Testis (tissue), 2 donors: ENCODE results near the gene GSTT4.

Source experiments
- POLR2A ChIP-seq: fragments of 450-650 bp; IDR thresholded peaks from one replicate; pipeline ENCODE4 v1.6.1; 2017; ENCODE audit warnings: antibody characterized with exemption, mild to moderate bottlenecking, moderate library complexity
- TF ChIP-seq, protein P1 (sequence below), 3 experiments: fragments of 450-650 bp in 2 of 3; fragments of 200-600 bp in 1 of 3; sonication (generic) in 1 of 3; IDR thresholded peaks; one replicate each; pipeline ENCODE4 v1.5.1; 2016 to 2019; ENCODE audit warnings: antibody characterized with exemption in 3 of 3, mild to moderate bottlenecking in 2 of 3, moderate library complexity in 1 of 3

DNA sequence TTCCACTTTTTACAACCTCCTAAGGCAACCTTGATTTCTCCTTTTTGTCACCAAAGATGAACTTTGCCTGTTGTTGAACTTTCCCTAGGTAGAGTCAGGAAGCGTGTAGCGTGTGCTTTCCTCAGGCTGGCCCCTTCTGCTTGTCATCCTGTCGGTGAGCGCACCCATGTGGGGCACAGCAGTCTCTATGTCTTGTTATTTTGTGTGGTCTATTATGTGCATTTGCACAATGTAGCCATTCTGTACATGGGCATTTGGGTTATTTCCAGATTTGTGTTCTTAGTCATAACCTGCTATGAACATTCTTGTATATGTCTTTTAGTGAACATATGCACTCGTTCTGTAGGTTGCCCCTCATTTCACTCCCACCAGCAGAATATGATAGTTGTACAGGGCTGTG, 40.8 kb upstream of the GSTT4 start:
- no peak for TF ChIP-seq POLR2A
- TF ChIP-seq, protein P1, sequence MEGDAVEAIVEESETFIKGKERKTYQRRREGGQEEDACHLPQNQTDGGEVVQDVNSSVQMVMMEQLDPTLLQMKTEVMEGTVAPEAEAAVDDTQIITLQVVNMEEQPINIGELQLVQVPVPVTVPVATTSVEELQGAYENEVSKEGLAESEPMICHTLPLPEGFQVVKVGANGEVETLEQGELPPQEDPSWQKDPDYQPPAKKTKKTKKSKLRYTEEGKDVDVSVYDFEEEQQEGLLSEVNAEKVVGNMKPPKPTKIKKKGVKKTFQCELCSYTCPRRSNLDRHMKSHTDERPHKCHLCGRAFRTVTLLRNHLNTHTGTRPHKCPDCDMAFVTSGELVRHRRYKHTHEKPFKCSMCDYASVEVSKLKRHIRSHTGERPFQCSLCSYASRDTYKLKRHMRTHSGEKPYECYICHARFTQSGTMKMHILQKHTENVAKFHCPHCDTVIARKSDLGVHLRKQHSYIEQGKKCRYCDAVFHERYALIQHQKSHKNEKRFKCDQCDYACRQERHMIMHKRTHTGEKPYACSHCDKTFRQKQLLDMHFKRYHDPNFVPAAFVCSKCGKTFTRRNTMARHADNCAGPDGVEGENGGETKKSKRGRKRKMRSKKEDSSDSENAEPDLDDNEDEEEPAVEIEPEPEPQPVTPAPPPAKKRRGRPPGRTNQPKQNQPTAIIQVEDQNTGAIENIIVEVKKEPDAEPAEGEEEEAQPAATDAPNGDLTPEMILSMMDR (IDR thresholded peaks at IDR 0.05) = no peak
